ENCODE results near the gene STK39. TPM values are rescaled to one million over a fixed set of nuclear protein-coding genes. Genes with fewer than 3 reads are reported as not detected.
A peak's percentile ranks its signal among the peaks of the same experiment; 100 is the strongest.

Gene STK39
- total RNA-seq, 1 experiment from 2014 or later, result 15.9 TPM

DNA sequence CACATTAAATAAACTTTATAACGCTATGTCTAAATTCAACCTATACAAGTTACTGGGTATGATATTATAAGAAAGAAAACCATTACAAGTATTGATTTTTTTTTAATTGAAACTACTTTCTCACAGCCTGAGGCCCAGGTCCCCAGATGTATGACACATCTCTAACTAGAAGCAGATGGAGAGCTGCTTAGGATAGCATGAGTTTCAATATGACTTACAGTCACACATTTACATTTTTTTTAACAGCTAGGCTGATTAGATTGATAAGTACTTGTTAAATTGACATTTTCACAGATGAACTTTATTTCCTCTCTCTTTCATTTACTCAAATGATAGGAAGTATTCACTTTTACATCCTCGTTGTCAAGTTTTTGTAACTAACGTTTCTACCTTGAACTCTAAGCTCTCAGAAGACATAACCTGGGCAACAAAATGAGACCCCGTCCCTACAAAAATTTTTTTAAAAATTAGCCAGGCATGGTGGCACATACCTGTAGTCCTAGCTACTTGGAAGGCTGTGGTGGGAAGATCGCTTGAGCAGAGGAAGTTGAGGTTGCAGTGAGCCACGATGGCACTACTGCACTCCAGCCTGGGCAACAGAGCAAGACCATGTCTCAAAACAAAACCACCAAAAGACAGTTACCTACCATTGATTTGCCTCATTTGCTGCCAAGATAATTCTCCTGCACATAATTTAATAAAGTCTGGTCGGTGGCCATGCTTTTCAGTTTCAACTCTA, 52.4 kb downstream of the STK39 start:
- no peak overlapping the region for H3K4me3 ChIP-seq (ENCODE audit: low read depth, low read length, poor library complexity, severe bottlenecking)
- H3K4me1 ChIP-seq (ENCODE audit: insufficient read depth, low read length, poor library complexity, severe bottlenecking), result peaks cover 16% of the 10 kb centered on the region
- ChIA-PET POLR2A (ENCODE audit: low non-redundant PET) (interaction anchor here (0.6 to 0.8 kb wide), 2 partner anchors 17 to 106 kb away, joined by 4 to 18 read pairs; no protein-coding TSS in a partner anchor), CTCF (no interaction called here)
- TF ChIP-seq EZH2 (IDR thresholded peaks at IDR 0.05; ENCODE audit: borderline replicate concordance, low read depth, low read length, poor library complexity, severe bottlenecking), result no peak
- TF ChIP-seq, protein P1, sequence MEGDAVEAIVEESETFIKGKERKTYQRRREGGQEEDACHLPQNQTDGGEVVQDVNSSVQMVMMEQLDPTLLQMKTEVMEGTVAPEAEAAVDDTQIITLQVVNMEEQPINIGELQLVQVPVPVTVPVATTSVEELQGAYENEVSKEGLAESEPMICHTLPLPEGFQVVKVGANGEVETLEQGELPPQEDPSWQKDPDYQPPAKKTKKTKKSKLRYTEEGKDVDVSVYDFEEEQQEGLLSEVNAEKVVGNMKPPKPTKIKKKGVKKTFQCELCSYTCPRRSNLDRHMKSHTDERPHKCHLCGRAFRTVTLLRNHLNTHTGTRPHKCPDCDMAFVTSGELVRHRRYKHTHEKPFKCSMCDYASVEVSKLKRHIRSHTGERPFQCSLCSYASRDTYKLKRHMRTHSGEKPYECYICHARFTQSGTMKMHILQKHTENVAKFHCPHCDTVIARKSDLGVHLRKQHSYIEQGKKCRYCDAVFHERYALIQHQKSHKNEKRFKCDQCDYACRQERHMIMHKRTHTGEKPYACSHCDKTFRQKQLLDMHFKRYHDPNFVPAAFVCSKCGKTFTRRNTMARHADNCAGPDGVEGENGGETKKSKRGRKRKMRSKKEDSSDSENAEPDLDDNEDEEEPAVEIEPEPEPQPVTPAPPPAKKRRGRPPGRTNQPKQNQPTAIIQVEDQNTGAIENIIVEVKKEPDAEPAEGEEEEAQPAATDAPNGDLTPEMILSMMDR (conservative IDR thresholded peaks at IDR 0.05; ENCODE audit: low read depth, low read length), result no peak
- H3K9me3 ChIP-seq (ENCODE audit: low read depth, low read length, poor library complexity, severe bottlenecking), result no peaks in the 10 kb centered on the region
- no TSS peak for BruUV-seq (replicated peaks)
- no peaks in the 10 kb centered on the region for H3K36me3 ChIP-seq (ENCODE audit: insufficient read depth, low read length, poor library complexity, severe bottlenecking)
- intact Hi-C loops (cut with micrococcal nuclease; ENCODE audit: unreplicated experiment), result no loop called here
- H3K27me3 ChIP-seq (replicated peaks; ENCODE audit: insufficient read depth, low read depth, low read length, poor library complexity), result no peaks in the 10 kb centered on the region
- H3K27ac ChIP-seq (ENCODE audit: low read depth, low read length, poor library complexity, severe bottlenecking), result no peak overlapping the region
- no peak for DNase-seq (ENCODE audit: low spot score)

DNA sequence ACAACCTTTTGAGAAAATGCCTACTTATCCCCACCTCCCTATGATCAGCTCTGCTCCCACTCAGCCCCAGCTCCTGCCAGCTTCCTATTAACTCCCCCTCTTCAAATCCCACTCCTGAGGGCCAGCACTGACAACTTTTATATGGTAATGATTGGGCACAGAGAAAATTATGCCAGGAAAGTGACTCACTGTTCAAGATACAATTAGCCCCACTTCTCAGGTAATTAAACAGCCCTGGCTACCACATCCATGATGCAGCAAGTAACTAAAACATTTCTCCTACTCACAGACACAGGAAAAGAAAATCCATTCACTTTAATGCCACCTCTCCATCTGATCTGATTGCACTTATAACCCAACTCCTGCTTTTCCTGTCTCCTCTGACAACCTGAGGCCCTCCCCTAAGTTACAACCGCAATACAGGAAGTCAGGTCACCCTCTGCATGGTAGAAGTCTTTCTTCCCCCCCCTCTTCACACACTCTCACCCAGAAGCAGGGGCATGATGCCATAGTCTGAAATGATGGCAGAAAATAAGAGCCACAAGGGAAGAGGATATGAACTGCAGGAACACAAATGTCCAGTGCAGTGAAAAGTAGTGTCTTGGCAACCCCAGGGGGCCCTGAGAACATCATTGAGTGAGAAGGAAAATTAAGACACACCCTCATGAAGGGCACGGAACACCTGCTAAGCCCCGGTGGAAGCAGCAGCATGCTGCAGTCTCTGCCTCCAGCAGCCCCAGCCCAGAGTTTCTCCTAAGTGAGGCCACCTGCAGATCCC, 54.4 kb downstream of the STK39 start:
- Histone ChIP-seq H3K36me3 (ENCODE audit: insufficient read depth, low read length, poor library complexity, severe bottlenecking) (no peaks in the 10 kb centered on the region), H3K9me3 (ENCODE audit: low read depth, low read length, poor library complexity, severe bottlenecking) (no peaks in the 10 kb centered on the region), H3K27me3 (replicated peaks; ENCODE audit: insufficient read depth, low read depth, low read length, poor library complexity) (no peaks in the 10 kb centered on the region), H3K4me1 (ENCODE audit: insufficient read depth, low read length, poor library complexity, severe bottlenecking) (peaks cover 16% of the 10 kb centered on the region), H3K27ac (ENCODE audit: low read depth, low read length, poor library complexity, severe bottlenecking) (no peak overlapping the region), H3K4me3 (ENCODE audit: low read depth, low read length, poor library complexity, severe bottlenecking) (no peak overlapping the region)
- CTCF ChIA-PET, result no interaction called here
- intact Hi-C loops (cut with micrococcal nuclease; ENCODE audit: unreplicated experiment), result no loop called here
- POLR2A ChIA-PET (ENCODE audit: low non-redundant PET), result no interaction called here
- DNase-seq (ENCODE audit: low spot score), result peak; percentile 48
- TF ChIP-seq, protein P1 (conservative IDR thresholded peaks at IDR 0.05; ENCODE audit: low read depth, low read length), result no peak
- TF ChIP-seq EZH2 (IDR thresholded peaks at IDR 0.05; ENCODE audit: borderline replicate concordance, low read depth, low read length, poor library complexity, severe bottlenecking), result no peak
- BruUV-seq (replicated peaks), result no TSS peak

DNA sequence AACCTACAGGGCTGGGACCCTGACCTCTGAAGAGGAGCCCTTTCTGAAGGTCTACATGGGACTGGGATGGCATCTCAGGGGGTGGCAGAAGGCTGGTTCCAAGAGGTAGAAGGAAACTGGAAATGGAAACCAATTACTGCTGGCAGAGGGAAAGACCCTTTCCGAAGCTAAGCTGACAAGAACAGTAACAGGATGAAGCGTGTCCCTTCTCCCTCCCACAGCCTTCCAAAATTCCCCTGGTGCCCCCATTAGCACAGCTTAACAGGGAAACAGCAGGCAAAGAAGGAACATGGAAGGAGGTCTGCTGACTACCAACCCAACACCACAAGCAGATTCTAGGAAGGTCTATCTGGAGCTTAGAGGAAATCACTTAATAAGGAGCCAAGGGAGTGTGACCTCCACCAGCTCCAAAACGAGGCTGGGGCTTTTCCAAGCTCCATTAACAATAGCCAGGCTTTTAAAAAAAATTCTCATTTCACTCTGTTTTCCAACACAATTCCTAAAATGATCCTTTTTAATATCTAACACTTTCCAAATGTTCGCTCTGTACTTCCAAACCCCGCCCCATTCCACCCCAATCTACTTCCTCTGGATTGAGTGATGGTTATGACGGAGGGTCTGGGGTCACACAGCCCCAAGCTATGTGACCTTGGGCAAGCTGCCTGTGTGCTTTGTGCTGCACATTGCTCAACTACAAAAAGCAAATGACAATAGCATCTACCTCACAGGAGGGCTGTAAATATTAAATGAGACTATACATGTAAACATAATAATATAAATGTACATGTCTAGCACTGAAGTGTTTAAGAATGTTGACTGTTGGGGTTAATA, 55.2 kb downstream of the STK39 start:
- POLR2A ChIA-PET (ENCODE audit: low non-redundant PET), result no interaction called here
- DNase-seq (ENCODE audit: low spot score), result no peak
- Histone ChIP-seq H3K4me3 (ENCODE audit: low read depth, low read length, poor library complexity, severe bottlenecking) (no peak overlapping the region), H3K27ac (ENCODE audit: low read depth, low read length, poor library complexity, severe bottlenecking) (no peak overlapping the region), H3K4me1 (ENCODE audit: insufficient read depth, low read length, poor library complexity, severe bottlenecking) (peaks cover 16% of the 10 kb centered on the region), H3K27me3 (replicated peaks; ENCODE audit: insufficient read depth, low read depth, low read length, poor library complexity) (no peaks in the 10 kb centered on the region), H3K36me3 (ENCODE audit: insufficient read depth, low read length, poor library complexity, severe bottlenecking) (no peaks in the 10 kb centered on the region), H3K9me3 (ENCODE audit: low read depth, low read length, poor library complexity, severe bottlenecking) (no peaks in the 10 kb centered on the region)
- TF ChIP-seq, protein P1 (conservative IDR thresholded peaks at IDR 0.05; ENCODE audit: low read depth, low read length), result no peak
- TF ChIP-seq EZH2 (IDR thresholded peaks at IDR 0.05; ENCODE audit: borderline replicate concordance, low read depth, low read length, poor library complexity, severe bottlenecking), result no peak
- no TSS peak for BruUV-seq (replicated peaks)
- CTCF ChIA-PET, result no interaction called here
- intact Hi-C loops (cut with micrococcal nuclease; ENCODE audit: unreplicated experiment), result no loop called here

All from A673 (cell line).